ENCODE measurements around the gene VPS35L. TPM values are rescaled to one million over a fixed set of nuclear protein-coding genes. Genes with fewer than 3 reads are reported as not detected.

The VPS35L gene
- total and polyA plus RNA-seq, 2 experiments from 2014 or later, result 47.5 to 52.8 TPM

GRCh38 chr16:19588661-19589060 is 33.2 kb downstream of the VPS35L start:
- H3K9me3 ChIP-seq (ENCODE audit: low read depth), result no peaks in the 10 kb centered on the region
- H3K27me3 ChIP-seq, result no peaks in the 10 kb centered on the region
- H3K4me1 ChIP-seq (ENCODE audit: insufficient read depth), result no peaks in the 10 kb centered on the region
- no peaks in the 10 kb centered on the region for H3K79me2 ChIP-seq
- 92% methylated on average over 5 of the region's 5 CpGs for WGBS (ENCODE audit: low lambda C conversion rate, missing lambda C conversion rate)
- no peaks in the 10 kb centered on the region for H4K20me1 ChIP-seq (ENCODE audit: insufficient read depth, poor library complexity, severe bottlenecking)
- no peak for DNase-seq (ENCODE audit: low spot score)
- no peak overlapping the region for H3K4me3 ChIP-seq
- H3K9me2 ChIP-seq (replicated peaks; ENCODE audit: insufficient read depth), result no peaks in the 10 kb centered on the region
- no peak overlapping the region for H3K27ac ChIP-seq
- H2AFZ ChIP-seq, result no peak overlapping the region
- no peaks in the 10 kb centered on the region for H3K36me3 ChIP-seq (replicated peaks; ENCODE audit: insufficient read depth, low read depth)
- TF ChIP-seq EZH2 (IDR thresholded peaks at IDR 0.05; ENCODE audit: borderline replicate concordance) (no peak), EZH2phosphoT487 (IDR thresholded peaks at IDR 0.05; ENCODE audit: low read depth, severe bottlenecking, unreplicated experiment) (no peak), CTCF (IDR thresholded peaks at IDR 0.05; ENCODE audit: poor library complexity) (no peak)
- no peak overlapping the region for H3K4me2 ChIP-seq

GRCh38 chr16:19589106-19589505 is 33.6 kb downstream of the VPS35L start:
- Histone ChIP-seq H4K20me1 (ENCODE audit: insufficient read depth, poor library complexity, severe bottlenecking) (no peaks in the 10 kb centered on the region), H3K27me3 (no peaks in the 10 kb centered on the region), H3K4me3 (no peak overlapping the region), H3K9me2 (replicated peaks; ENCODE audit: insufficient read depth) (no peaks in the 10 kb centered on the region), H3K4me1 (ENCODE audit: insufficient read depth) (no peaks in the 10 kb centered on the region), H3K9me3 (ENCODE audit: low read depth) (no peaks in the 10 kb centered on the region), H3K36me3 (replicated peaks; ENCODE audit: insufficient read depth, low read depth) (no peaks in the 10 kb centered on the region), H2AFZ (no peak overlapping the region), H3K4me2 (no peak overlapping the region), H3K79me2 (no peaks in the 10 kb centered on the region), H3K27ac (peak overlapping the region; percentile 19)
- TF ChIP-seq CTCF (IDR thresholded peaks at IDR 0.05; ENCODE audit: poor library complexity) (no peak), EZH2 (IDR thresholded peaks at IDR 0.05; ENCODE audit: borderline replicate concordance) (no peak), EZH2phosphoT487 (IDR thresholded peaks at IDR 0.05; ENCODE audit: low read depth, severe bottlenecking, unreplicated experiment) (no peak)
- WGBS (ENCODE audit: low lambda C conversion rate, missing lambda C conversion rate), result 93% methylated on average over 5 of the region's 5 CpGs
- DNase-seq (ENCODE audit: low spot score), result no peak

GRCh38 chr16:19589771-19590302 is 34.3 kb downstream of the VPS35L start:
- Histone ChIP-seq H2AFZ (no peak overlapping the region), H3K79me2 (no peaks in the 10 kb centered on the region), H3K4me3 (no peak overlapping the region), H3K4me1 (ENCODE audit: insufficient read depth) (no peaks in the 10 kb centered on the region), H3K9me3 (ENCODE audit: low read depth) (no peaks in the 10 kb centered on the region), H3K4me2 (no peak overlapping the region), H3K9me2 (replicated peaks; ENCODE audit: insufficient read depth) (no peaks in the 10 kb centered on the region), H3K36me3 (replicated peaks; ENCODE audit: insufficient read depth, low read depth) (no peaks in the 10 kb centered on the region), H4K20me1 (ENCODE audit: insufficient read depth, poor library complexity, severe bottlenecking) (no peaks in the 10 kb centered on the region), H3K27me3 (no peaks in the 10 kb centered on the region), H3K27ac (peak overlapping the region; percentile 19)
- no peak for TF ChIP-seq EZH2 (IDR thresholded peaks at IDR 0.05; ENCODE audit: borderline replicate concordance)
- no peak for DNase-seq (ENCODE audit: low spot score)
- WGBS (ENCODE audit: low lambda C conversion rate, missing lambda C conversion rate), result 66% methylated on average over 8 of the region's 8 CpGs

DNA sequence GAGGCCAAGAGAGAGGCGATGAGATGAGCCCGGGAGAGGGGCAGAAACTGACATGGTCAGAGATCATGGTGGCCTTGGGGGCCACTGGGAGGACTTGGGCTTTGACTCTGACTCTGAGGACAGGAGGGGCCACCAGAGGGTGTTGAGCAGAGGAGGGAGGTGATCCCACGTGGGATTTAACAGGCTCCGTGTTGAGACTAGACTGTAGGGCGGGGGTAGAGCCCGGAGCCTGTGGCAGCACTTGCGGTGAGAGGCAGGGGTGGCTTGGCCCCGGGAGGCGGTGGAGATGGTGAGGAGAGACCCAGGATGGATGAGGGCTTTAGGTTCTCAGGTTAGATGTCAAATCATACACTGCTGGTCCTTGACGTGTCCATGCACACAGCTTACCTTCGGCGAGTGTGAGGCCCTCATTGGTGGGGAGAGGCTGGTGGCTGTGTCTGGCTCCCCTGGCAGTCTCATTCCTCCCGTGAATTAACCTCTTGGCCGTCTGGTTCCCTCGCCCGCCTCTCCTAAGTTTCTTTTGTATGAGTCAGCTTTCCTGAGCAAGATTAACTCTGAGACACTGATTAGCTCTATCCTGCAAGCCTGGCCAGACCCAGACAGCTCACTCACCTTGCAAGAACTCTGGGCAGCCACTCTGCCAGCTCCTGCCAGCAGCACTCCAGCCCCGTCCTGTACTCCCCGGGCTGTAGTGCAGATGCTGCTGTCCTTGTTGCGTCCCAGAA is 39.7 kb downstream of the VPS35L start:
- Histone ChIP-seq H3K27ac (no peak overlapping the region), H3K4me3 (no peak overlapping the region), H3K36me3 (replicated peaks; ENCODE audit: insufficient read depth, low read depth) (no peaks in the 10 kb centered on the region), H3K9me3 (ENCODE audit: low read depth) (no peaks in the 10 kb centered on the region), H2AFZ (no peak overlapping the region), H3K4me1 (ENCODE audit: insufficient read depth) (no peaks in the 10 kb centered on the region), H3K4me2 (no peak overlapping the region), H3K79me2 (no peaks in the 10 kb centered on the region), H3K27me3 (no peaks in the 10 kb centered on the region), H3K9me2 (replicated peaks; ENCODE audit: insufficient read depth) (no peaks in the 10 kb centered on the region), H4K20me1 (ENCODE audit: insufficient read depth, poor library complexity, severe bottlenecking) (no peaks in the 10 kb centered on the region)
- WGBS (ENCODE audit: low lambda C conversion rate, missing lambda C conversion rate), result 91% methylated on average over 18 of the region's 19 CpGs
- no peak for DNase-seq (ENCODE audit: low spot score)
- no peak for TF ChIP-seq EZH2 (IDR thresholded peaks at IDR 0.05; ENCODE audit: borderline replicate concordance)
- no peak for TF ChIP-seq CTCF (IDR thresholded peaks at IDR 0.05; ENCODE audit: poor library complexity)
- no peak for TF ChIP-seq EZH2phosphoT487 (IDR thresholded peaks at IDR 0.05; ENCODE audit: low read depth, severe bottlenecking, unreplicated experiment)

All from hepatocyte (in vitro differentiated cells).